Measurements from ENCODE around the gene CDK19.
"Not testable (repeated sequence)": the region's sequence is repeated elsewhere in the genome, so short reads cannot be mapped to it uniquely, and the experiment has no call there.

Gene CDK19

GRCh38 chr6:110841266-110841665 is 26.0 kb upstream of the CDK19 start:
- Histone ChIP-seq H3K36me3 (0 out of 2 replicates have a peak, but pooled peaks cover 8% of the 10 kb centered on the region), H3K4me2 (no peak overlapping the region), H3K9ac (no peak overlapping the region), H3K4me3 (no peak overlapping the region), H3K27me3 (no peaks in the 10 kb centered on the region), H3K9me3 (no peaks in the 10 kb centered on the region), H4K20me1 (no peaks in the 10 kb centered on the region), H3K27ac (no peak overlapping the region), H3K4me1 (no peaks in the 10 kb centered on the region)
- no peak for TF ChIP-seq Cebpa-rat (IDR thresholded peaks at IDR 0.05)

GRCh38 chr6:110835751-110836150 is 20.5 kb upstream of the CDK19 start:
- not testable (repeated sequence) for H3K4me3 ChIP-seq, H3K36me3 ChIP-seq, H3K4me2 ChIP-seq, H3K27me3 ChIP-seq, H4K20me1 ChIP-seq, H3K9ac ChIP-seq, H3K4me1 ChIP-seq, H3K9me3 ChIP-seq, H3K27ac ChIP-seq

- no peak overlapping the region for H3K27ac ChIP-seq
- no peak for TF ChIP-seq Cebpa-rat (IDR thresholded peaks at IDR 0.05)
- H4K20me1 ChIP-seq = no peaks in the 10 kb centered on the region
- H3K27me3 ChIP-seq = no peaks in the 10 kb centered on the region
- no peaks in the 10 kb centered on the region for H3K36me3 ChIP-seq
- no peaks in the 10 kb centered on the region for H3K4me1 ChIP-seq
- H3K9me3 ChIP-seq = no peaks in the 10 kb centered on the region
- H3K9ac ChIP-seq = no peak overlapping the region
- no peak overlapping the region for H3K4me2 ChIP-seq
- H3K4me3 ChIP-seq = no peak overlapping the region
These were observed 18.6 kb upstream of the CDK19 start for GRCh38 chr6:110833831-110834230.

GRCh38 chr6:110831405-110831804 is 16.1 kb upstream of the CDK19 start:
- no peak for TF ChIP-seq Cebpa-rat (IDR thresholded peaks at IDR 0.05)
- H3K4me3 ChIP-seq = no peak overlapping the region
- no peaks in the 10 kb centered on the region for H3K9me3 ChIP-seq

GRCh38 chr6:110828396-110828795 is 13.1 kb upstream of the CDK19 start:
- Histone ChIP-seq H3K9me3 (no peaks in the 10 kb centered on the region), H3K36me3 (no peaks in the 10 kb centered on the region)

More at GRCh38 chr6:110831405-110831804, 16.1 kb upstream of the CDK19 start:
- Histone ChIP-seq H3K4me2 (no peak overlapping the region), H3K9ac (no peak overlapping the region), H3K27me3 (no peaks in the 10 kb centered on the region), H3K4me1 (peaks cover 4% of the 10 kb centered on the region; the same call in 1 of the 2 replicates), H3K36me3 (no peaks in the 10 kb centered on the region), H3K27ac (no peak overlapping the region), H4K20me1 (no peaks in the 10 kb centered on the region)

GRCh38 chr6:110826236-110827129 is 11.2 kb upstream of the CDK19 start:
- H3K36me3 ChIP-seq = no peaks in the 10 kb centered on the region
- no peak for TF ChIP-seq Cebpa-rat (IDR thresholded peaks at IDR 0.05)
- peaks cover 15% of the 10 kb centered on the region for H3K4me1 ChIP-seq
- H3K27me3 ChIP-seq = no peaks in the 10 kb centered on the region
- H3K4me3 ChIP-seq = no peak overlapping the region
- H3K4me2 ChIP-seq = peak overlapping the region; percentile 13; the same call in 1 of the 2 replicates
- no peaks in the 10 kb centered on the region for H4K20me1 ChIP-seq
- H3K9me3 ChIP-seq = no peaks in the 10 kb centered on the region
- peak overlapping the region; percentile 31; the same call in 1 of the 2 replicates for H3K27ac ChIP-seq
- no peak overlapping the region for H3K9ac ChIP-seq

More at GRCh38 chr6:110828396-110828795, 13.1 kb upstream of the CDK19 start:
- Histone ChIP-seq H3K27ac (no peak overlapping the region), H3K4me3 (no peak overlapping the region), H3K27me3 (no peaks in the 10 kb centered on the region), H3K4me2 (no peak overlapping the region), H4K20me1 (no peaks in the 10 kb centered on the region), H3K4me1 (peaks cover 10% of the 10 kb centered on the region; the same call in 1 of the 2 replicates), H3K9ac (no peak overlapping the region)
- no peak for TF ChIP-seq Cebpa-rat (IDR thresholded peaks at IDR 0.05)

- TF ChIP-seq Cebpa-rat (IDR thresholded peaks at IDR 0.05) = no peak
These were observed 7.9 kb upstream of the CDK19 start for GRCh38 chr6:110823146-110823545.

GRCh38 chr6:110822249-110822648 is 7.0 kb upstream of the CDK19 start:
- Histone ChIP-seq H3K4me1 (peaks cover 24% of the 10 kb centered on the region), H3K27me3 (no peaks in the 10 kb centered on the region), H3K4me3 (no peak overlapping the region), H3K9me3 (no peaks in the 10 kb centered on the region), H3K9ac (no peak overlapping the region), H4K20me1 (no peaks in the 10 kb centered on the region), H3K36me3 (no peaks in the 10 kb centered on the region), H3K4me2 (no peak overlapping the region), H3K27ac (no peak overlapping the region)
- no peak for TF ChIP-seq Cebpa-rat (IDR thresholded peaks at IDR 0.05)

More at GRCh38 chr6:110823146-110823545, 7.9 kb upstream of the CDK19 start:
- peaks cover 20% of the 10 kb centered on the region for H3K4me1 ChIP-seq
- H3K27ac ChIP-seq = no peak overlapping the region
- no peak overlapping the region for H3K4me2 ChIP-seq
- no peaks in the 10 kb centered on the region for H4K20me1 ChIP-seq
- no peaks in the 10 kb centered on the region for H3K36me3 ChIP-seq
- H3K9ac ChIP-seq = no peak overlapping the region
- no peaks in the 10 kb centered on the region for H3K27me3 ChIP-seq
- H3K9me3 ChIP-seq = no peaks in the 10 kb centered on the region
- no peak overlapping the region for H3K4me3 ChIP-seq

- H3K4me1 ChIP-seq = peaks cover 36% of the 10 kb centered on the region
- H4K20me1 ChIP-seq = peaks cover 22% of the 10 kb centered on the region
- no peaks in the 10 kb centered on the region for H3K27me3 ChIP-seq
- H3K4me2 ChIP-seq = peak overlapping the region; percentile 86
- H3K27ac ChIP-seq = peak overlapping the region; percentile 96
- H3K4me3 ChIP-seq = peak overlapping the region; percentile 96
- TF ChIP-seq Cebpa-rat (IDR thresholded peaks at IDR 0.05) = no peak
- H3K9me3 ChIP-seq = no peaks in the 10 kb centered on the region
- peak overlapping the region; percentile 97; the same call in 1 of the 2 replicates for H3K9ac ChIP-seq
- H3K36me3 ChIP-seq = no peaks in the 10 kb centered on the region
These were observed 1.4 kb upstream of the CDK19 start for GRCh38 chr6:110816677-110817076.

- Histone ChIP-seq H3K36me3 (0 out of 2 replicates have a peak, but pooled peaks cover 3% of the 10 kb centered on the region), H3K9ac (peak overlapping the region; percentile 97), H3K4me1 (peaks cover 46% of the 10 kb centered on the region), H4K20me1 (peaks cover 29% of the 10 kb centered on the region), H3K9me3 (peaks cover 4% of the 10 kb centered on the region; the same call in 1 of the 2 replicates), H3K4me3 (peak overlapping the region; percentile 96), H3K4me2 (peak overlapping the region; percentile 90), H3K27ac (peak overlapping the region; percentile 96), H3K27me3 (no peaks in the 10 kb centered on the region)
- TF ChIP-seq Cebpa-rat (IDR thresholded peaks at IDR 0.05) = no peak
These were observed 256 bp downstream of the CDK19 start for GRCh38 chr6:110815015-110815410.
